Measurements from ENCODE around the gene MCM3AP.

MCM3AP gene

GRCh38 chr21:46274797-46275390 is 10.5 kb downstream of the MCM3AP start:
- no peak for FAIRE-seq
- DNase-seq (ENCODE audit: insufficient read length, low spot score): no peak

DNA sequence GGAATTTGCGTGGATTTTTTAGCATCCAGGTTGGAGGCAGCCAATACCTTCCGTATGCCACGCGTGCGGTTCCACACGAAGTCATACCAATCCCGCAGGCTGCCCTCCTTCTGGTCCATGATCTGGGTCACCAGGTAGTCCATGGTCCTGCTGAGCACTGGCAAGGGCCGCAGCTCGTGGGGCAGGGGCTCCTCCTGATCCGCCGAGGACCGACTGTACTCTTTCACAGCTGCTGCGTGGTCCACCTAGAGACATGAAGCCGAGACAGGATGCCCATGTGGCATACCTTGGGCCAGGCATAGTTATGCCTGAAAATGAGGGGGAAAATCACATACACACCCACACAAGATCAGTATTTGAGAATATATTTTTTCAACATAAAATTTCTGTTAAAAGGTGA is 12.1 kb downstream of the MCM3AP start:
- FAIRE-seq: no peak
- no peak for DNase-seq (ENCODE audit: insufficient read length, low spot score)

- no peak for FAIRE-seq
- DNase-seq (ENCODE audit: insufficient read length, low spot score): no peak
Measured at GRCh38 chr21:46269466-46269865, 15.9 kb downstream of the MCM3AP start.

DNA sequence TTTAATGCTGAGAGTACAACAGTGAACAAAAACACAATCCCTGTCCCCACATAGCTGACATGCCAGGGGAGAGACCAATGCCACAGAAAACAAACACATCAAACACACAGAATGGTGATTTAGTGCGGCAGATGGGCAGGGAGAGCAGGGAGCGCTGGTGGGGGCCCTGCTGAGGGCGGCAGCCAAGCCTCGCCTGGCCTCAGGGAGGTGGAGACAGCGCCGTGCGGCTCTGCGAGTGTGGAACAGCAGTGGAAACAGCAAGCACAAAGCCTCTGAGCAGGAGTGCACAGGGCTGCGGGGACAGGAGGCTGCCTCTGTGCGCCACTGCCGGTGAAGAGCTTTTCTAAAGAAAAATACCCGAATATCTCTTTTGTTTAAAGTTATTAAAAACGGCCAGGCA is 17.0 kb downstream of the MCM3AP start:
- no peak for FAIRE-seq
- no peak for DNase-seq (ENCODE audit: insufficient read length, low spot score)

DNA sequence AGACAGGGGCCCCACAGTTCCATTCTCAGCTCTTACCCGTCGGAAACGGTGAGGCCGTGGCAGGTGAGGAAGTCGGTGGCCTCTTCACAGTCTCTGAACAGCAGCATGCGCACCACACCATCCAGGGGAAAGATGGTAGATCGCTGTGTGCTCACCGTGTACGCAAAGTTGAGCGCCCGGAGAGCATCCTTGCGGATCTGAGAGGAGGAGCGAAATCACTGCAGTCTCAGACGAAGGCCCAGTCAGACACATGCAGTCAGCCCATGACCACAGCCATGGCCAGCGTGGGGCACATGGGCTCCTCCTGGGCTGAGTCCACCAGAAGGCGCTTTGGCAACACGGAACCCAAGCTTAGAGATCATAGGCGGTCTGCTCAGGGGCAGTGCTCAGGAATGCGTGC is 18.5 kb downstream of the MCM3AP start:
- FAIRE-seq (no peak), DNase-seq (ENCODE audit: insufficient read length, low spot score) (no peak)

GRCh38 chr21:46265736-46266525 is 19.5 kb downstream of the MCM3AP start:
- no peak for DNase-seq (ENCODE audit: insufficient read length, low spot score)
- FAIRE-seq: no peak

- FAIRE-seq: no peak
Measured at GRCh38 chr21:46264690-46265144, 20.7 kb downstream of the MCM3AP start.

GRCh38 chr21:46264046-46264689 is 21.2 kb downstream of the MCM3AP start:
- DNase-seq (ENCODE audit: insufficient read length, low spot score): no peak
- no peak for FAIRE-seq

More at GRCh38 chr21:46264690-46265144, 20.7 kb downstream of the MCM3AP start:
- no peak for DNase-seq (ENCODE audit: insufficient read length, low spot score)

DNA sequence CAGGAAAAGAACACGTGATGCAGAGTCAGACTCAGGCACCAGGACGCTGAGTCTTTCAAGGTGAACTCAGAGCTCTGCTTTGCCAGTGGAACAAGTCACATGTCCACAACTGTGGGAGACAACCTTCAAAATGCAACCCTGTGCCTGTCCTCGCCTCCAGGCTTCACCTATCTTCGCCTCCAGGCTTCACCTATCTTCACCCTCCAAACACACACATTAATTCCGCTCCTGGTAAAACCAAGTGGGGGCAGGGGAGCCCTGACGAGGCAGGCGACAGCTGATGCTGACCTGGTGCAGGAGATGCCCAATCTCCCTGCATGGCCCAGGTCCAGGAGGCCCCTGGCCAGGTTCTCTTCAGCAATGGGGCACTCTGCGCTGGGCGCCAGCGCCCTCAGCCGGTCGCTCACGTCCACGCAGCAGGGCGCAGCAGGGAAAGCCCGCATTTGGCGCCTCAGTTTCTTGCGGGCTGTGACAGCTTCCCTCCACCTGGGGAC is 28.9 kb downstream of the MCM3AP start:
- DNase-seq (ENCODE audit: insufficient read length, low spot score): no peak
- FAIRE-seq: no peak

GRCh38 chr21:46255758-46256337 is 29.6 kb downstream of the MCM3AP start:
- no peak for DNase-seq (ENCODE audit: insufficient read length, low spot score)
- no peak for FAIRE-seq

DNA sequence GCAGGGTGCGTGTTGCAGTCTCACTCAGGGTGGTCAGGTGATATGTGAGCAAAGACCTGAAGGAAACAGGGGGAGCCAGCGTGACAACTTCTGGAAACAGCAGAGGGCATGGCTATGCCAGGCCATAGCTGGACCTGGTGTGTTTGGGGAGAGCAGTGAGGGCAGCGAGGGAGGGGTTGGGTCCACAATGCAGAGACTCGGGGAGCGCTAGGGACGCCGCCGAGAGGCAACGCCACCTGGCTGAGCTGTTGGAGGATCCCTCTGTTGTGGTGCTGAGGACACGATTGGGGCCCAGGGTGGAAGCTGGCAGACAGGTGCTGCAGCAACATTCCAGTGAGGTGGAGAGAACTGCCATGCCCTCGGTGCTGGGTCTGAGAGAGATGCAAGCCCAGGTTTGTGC is 30.2 kb downstream of the MCM3AP start:
- FAIRE-seq: no peak
- no peak for DNase-seq (ENCODE audit: insufficient read length, low spot score)

GRCh38 chr21:46254208-46254975 is 31.0 kb downstream of the MCM3AP start:
- DNase-seq (ENCODE audit: insufficient read length, low spot score): peak; percentile 66
- FAIRE-seq: no peak

DNA sequence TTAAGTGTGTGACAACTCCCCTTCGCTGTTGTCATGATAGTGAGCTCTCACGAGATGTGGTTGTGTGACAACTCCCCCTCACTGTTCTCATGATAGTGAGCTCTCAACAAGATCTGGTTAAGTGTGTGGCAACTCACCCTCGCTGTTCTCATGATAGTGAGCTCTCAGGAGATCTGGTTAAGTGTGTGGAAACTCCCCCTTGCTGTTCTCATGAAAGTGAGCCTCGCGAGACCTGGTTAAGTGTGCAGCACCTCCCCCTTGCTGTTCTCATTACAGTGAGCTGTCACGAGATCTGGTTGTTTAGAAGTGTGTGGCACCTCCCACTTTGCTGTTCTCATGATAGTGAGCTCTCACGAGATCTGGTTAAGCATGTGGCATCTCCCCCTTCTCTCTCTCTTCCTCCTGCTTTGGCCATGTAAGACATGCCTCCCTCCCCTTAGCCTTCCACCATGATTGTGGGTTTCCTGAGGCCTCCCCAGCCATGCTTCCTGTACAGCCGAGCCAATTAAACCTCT is 31.7 kb downstream of the MCM3AP start:
- peak; percentile 89 for FAIRE-seq
- no peak for DNase-seq (ENCODE audit: insufficient read length, low spot score)

DNA sequence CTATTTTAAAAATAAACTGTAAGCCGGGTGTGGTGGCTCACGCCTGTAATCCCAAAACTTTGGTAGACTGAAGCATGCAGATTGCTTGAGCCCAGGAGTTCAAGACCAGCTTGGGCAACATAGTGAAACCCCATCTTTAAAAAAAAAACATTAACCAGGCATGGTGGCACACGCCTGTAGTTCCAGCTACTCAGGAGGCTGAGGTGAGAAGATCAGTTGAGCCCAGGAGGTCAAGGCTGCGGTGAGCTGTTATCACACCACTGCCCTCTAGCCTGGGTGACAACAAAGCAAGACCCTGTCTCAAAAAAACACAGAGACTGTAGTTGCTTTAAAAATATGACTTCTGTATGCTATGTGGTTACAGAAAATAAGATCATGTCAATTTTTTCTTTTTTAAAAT is 32.6 kb downstream of the MCM3AP start:
- FAIRE-seq (no peak), DNase-seq (ENCODE audit: insufficient read length, low spot score) (no peak)

GRCh38 chr21:46250146-46250725 is 35.2 kb downstream of the MCM3AP start:
- DNase-seq (ENCODE audit: insufficient read length, low spot score): no peak
- FAIRE-seq: no peak

GRCh38 chr21:46248827-46249226 is 36.6 kb downstream of the MCM3AP start:
- FAIRE-seq (no peak), DNase-seq (ENCODE audit: insufficient read length, low spot score) (no peak)

GRCh38 chr21:46248422-46248782 is 37.0 kb downstream of the MCM3AP start:
- FAIRE-seq (no peak), DNase-seq (ENCODE audit: insufficient read length, low spot score) (no peak)

DNA sequence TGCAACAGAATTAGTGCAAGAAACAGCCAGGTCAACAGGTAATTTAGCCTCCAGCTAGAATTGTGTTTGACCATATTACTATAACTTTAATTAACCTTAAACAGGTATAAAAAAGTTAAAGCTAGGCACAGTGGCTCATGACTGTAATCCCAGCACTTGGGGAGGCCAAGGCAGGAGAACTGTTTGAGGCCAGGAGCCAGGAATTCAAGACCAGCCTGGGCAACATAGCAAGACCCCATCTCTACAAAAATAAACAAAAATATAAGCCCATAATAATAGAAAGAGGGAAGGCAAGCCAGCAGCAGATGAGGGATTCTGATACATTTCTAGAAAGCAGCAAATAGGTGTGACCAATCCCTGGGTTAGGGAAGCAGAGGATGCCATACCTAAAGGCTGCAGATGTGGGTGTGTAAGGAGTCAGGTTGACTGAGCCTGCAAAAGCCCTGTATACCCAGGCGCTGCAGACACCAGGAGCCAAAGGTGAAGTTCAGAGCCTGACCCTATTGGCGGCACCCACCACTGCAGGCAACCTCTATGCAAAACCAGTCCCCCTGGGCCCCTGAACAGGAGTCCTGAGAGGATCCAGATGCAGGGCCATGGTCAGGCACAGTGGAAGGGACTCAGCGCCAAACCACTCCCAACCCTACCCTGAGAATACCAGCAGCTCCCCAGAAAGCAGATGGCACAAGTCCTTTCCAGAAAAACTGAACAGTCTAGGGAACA is 37.6 kb downstream of the MCM3AP start:
- DNase-seq (ENCODE audit: insufficient read length, low spot score) (no peak), FAIRE-seq (no peak)

DNA sequence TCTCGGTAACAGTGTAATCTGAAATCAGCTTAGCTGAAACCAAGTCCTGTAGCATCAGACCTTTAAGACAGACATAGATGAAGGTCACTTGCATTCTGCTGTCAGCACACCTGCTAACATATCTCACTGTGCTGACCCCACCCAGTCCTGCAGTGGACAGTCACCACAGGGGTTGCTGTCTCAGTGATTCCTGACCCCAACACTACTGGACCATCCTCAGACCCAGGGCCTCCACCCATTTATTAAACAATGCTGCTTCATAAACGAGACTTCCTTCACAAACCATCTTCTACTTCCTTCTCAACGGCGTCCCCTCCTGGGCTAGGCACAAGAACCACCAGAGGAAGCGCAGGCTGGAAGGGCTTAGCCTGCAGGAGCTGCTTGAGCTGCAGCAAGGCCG is 39.1 kb downstream of the MCM3AP start:
- DNase-seq (ENCODE audit: insufficient read length, low spot score) (no peak), FAIRE-seq (no peak)

All from GM19239 (cell line).